HL-60 (cell line): Measurements from ENCODE around the gene PPP1R12C.

Experiments
- GABPA ChIP-seq: IDR thresholded peaks from 2 replicates; pipeline ENCODE4 v1.6.1; 2012; ENCODE audit warnings: low read depth
- POLR2AphosphoS5 ChIP-seq: IDR thresholded peaks from 2 replicates; pipeline ENCODE4 v1.6.1; 2012; ENCODE audit warnings: low read depth
- TF ChIP-seq, protein P1 (sequence below): IDR thresholded peaks from one replicate; pipeline ENCODE4 v1.5.1; 2011; ENCODE audit warnings: low read length, control low read depth, inconsistent platforms; ENCODE audit not compliant: insufficient read depth
- TF ChIP-seq, protein P2 (sequence below): IDR thresholded peaks from 2 replicates; pipeline ENCODE4 v1.6.1; 2012; ENCODE audit warnings: low read depth; ENCODE audit not compliant: insufficient replicate concordance

DNA sequence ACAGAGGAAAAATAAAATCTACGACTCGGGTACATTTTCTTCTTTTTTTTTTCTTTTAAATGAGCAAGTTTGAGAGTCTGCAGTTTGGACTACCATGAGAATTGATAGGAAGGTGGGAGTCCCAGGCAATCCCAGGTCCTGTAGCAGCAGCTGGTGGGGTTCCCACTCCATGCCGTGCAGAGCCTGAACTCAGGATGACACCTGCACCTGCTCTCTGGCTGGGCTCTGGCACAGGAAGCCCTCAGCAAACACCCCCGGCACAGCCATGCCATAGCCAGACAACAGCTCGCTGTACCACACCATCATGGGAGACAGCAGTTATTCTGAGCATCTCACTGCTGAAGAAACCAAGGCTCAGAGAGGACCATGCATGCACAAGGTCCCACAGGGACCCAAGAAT is 73.2 kb downstream of the PPP1R12C start:
- TF ChIP-seq, protein P1, sequence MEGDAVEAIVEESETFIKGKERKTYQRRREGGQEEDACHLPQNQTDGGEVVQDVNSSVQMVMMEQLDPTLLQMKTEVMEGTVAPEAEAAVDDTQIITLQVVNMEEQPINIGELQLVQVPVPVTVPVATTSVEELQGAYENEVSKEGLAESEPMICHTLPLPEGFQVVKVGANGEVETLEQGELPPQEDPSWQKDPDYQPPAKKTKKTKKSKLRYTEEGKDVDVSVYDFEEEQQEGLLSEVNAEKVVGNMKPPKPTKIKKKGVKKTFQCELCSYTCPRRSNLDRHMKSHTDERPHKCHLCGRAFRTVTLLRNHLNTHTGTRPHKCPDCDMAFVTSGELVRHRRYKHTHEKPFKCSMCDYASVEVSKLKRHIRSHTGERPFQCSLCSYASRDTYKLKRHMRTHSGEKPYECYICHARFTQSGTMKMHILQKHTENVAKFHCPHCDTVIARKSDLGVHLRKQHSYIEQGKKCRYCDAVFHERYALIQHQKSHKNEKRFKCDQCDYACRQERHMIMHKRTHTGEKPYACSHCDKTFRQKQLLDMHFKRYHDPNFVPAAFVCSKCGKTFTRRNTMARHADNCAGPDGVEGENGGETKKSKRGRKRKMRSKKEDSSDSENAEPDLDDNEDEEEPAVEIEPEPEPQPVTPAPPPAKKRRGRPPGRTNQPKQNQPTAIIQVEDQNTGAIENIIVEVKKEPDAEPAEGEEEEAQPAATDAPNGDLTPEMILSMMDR, result no peak
- no peak for TF ChIP-seq GABPA
- TF ChIP-seq POLR2AphosphoS5, result no peak
- TF ChIP-seq, protein P2, sequence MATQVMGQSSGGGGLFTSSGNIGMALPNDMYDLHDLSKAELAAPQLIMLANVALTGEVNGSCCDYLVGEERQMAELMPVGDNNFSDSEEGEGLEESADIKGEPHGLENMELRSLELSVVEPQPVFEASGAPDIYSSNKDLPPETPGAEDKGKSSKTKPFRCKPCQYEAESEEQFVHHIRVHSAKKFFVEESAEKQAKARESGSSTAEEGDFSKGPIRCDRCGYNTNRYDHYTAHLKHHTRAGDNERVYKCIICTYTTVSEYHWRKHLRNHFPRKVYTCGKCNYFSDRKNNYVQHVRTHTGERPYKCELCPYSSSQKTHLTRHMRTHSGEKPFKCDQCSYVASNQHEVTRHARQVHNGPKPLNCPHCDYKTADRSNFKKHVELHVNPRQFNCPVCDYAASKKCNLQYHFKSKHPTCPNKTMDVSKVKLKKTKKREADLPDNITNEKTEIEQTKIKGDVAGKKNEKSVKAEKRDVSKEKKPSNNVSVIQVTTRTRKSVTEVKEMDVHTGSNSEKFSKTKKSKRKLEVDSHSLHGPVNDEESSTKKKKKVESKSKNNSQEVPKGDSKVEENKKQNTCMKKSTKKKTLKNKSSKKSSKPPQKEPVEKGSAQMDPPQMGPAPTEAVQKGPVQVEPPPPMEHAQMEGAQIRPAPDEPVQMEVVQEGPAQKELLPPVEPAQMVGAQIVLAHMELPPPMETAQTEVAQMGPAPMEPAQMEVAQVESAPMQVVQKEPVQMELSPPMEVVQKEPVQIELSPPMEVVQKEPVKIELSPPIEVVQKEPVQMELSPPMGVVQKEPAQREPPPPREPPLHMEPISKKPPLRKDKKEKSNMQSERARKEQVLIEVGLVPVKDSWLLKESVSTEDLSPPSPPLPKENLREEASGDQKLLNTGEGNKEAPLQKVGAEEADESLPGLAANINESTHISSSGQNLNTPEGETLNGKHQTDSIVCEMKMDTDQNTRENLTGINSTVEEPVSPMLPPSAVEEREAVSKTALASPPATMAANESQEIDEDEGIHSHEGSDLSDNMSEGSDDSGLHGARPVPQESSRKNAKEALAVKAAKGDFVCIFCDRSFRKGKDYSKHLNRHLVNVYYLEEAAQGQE, result no peak
